Endometrium (tissue), 2 donors: ENCODE measurements around the gene CMKLR1.

Source experiments
- FAIRE-seq: peaks from 2 replicates; lab custom pipeline; 2012; peaks lifted over from hg19 to GRCh38; lab: Jason Lieb, UNC
- donor health status: control.
- donor health status: control.

The CMKLR1 gene

GRCh38 chr12:108298761-108299275 lies 40.3 kb downstream of the CMKLR1 start:
- FAIRE-seq: no peak

- FAIRE-seq: no peak
Measured at GRCh38 chr12:108297895-108298760, 41.0 kb downstream of the CMKLR1 start.

- no peak for FAIRE-seq
Measured at GRCh38 chr12:108297424-108297823, 41.7 kb downstream of the CMKLR1 start.

- no peak for FAIRE-seq
Measured at GRCh38 chr12:108296945-108297344, 42.2 kb downstream of the CMKLR1 start.

- FAIRE-seq: no peak
Measured at GRCh38 chr12:108295641-108296040, 43.5 kb downstream of the CMKLR1 start.

GRCh38 chr12:108289350-108290161 lies 49.6 kb downstream of the CMKLR1 start:
- no peak for FAIRE-seq

GRCh38 chr12:108287227-108287626 lies 51.9 kb downstream of the CMKLR1 start:
- FAIRE-seq: no peak

GRCh38 chr12:108285016-108285415 lies 54.1 kb downstream of the CMKLR1 start:
- FAIRE-seq: no peak

GRCh38 chr12:108284163-108284562 lies 54.9 kb downstream of the CMKLR1 start:
- FAIRE-seq: no peak

- FAIRE-seq: no peak
Measured at GRCh38 chr12:108282676-108283075, 56.4 kb downstream of the CMKLR1 start.

GRCh38 chr12:108282160-108282559 lies 57.0 kb downstream of the CMKLR1 start:
- FAIRE-seq: no peak

- FAIRE-seq: no peak
Measured at GRCh38 chr12:108277613-108278012, 61.5 kb downstream of the CMKLR1 start.

GRCh38 chr12:108273217-108273616 lies 65.9 kb downstream of the CMKLR1 start:
- no peak for FAIRE-seq

- no peak for FAIRE-seq
Measured at GRCh38 chr12:108271951-108272872, 66.9 kb downstream of the CMKLR1 start.

- FAIRE-seq: no peak
Measured at GRCh38 chr12:108270849-108271143, 68.3 kb downstream of the CMKLR1 start.

- no peak for FAIRE-seq
Measured at GRCh38 chr12:108270035-108270848, 68.9 kb downstream of the CMKLR1 start.

GRCh38 chr12:108269224-108269623 lies 69.9 kb downstream of the CMKLR1 start:
- no peak for FAIRE-seq

GRCh38 chr12:108268397-108268796 lies 70.7 kb downstream of the CMKLR1 start:
- FAIRE-seq: no peak

- no peak for FAIRE-seq
Measured at GRCh38 chr12:108267450-108267849, 71.7 kb downstream of the CMKLR1 start.

GRCh38 chr12:108266131-108266530 lies 73.0 kb downstream of the CMKLR1 start:
- no peak for FAIRE-seq

- FAIRE-seq: no peak
Measured at GRCh38 chr12:108265505-108265904, 73.6 kb downstream of the CMKLR1 start.
